Fibroblast of skin of left biceps (primary cell): ENCODE results near the gene IGF2BP1.
"Not testable (repeated sequence)": the region's sequence is repeated elsewhere in the genome, so short reads cannot be mapped to it uniquely, and the experiment has no call there.

Source experiments
- DNase-seq, 2 experiments: peaks; one replicate each; pipeline ENCODE4 v3.0.0-alpha.2; 2013; ENCODE audit warnings: low read depth in 2 of 2

Gene IGF2BP1

DNA sequence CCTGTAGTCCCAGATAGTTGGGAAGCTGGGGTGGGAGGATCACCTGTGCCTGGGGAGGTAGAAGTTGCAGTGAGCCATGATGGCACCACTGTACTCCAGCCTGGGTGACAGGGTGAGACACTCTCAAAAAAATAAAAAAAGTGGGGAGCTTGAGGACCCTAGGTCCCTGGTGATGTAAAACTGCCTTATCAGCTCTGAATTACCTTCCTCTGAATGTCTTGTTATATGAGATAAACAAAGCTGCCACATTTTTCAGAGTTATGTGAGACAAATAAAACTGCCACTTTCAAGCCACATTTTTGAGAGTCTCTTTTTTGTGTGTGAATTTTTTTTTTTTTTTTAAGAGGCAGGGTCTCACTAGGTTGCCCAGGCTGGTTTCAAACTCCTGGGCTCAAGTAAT, 103.4 kb downstream of the IGF2BP1 start:
- no peak for DNase-seq

DNA sequence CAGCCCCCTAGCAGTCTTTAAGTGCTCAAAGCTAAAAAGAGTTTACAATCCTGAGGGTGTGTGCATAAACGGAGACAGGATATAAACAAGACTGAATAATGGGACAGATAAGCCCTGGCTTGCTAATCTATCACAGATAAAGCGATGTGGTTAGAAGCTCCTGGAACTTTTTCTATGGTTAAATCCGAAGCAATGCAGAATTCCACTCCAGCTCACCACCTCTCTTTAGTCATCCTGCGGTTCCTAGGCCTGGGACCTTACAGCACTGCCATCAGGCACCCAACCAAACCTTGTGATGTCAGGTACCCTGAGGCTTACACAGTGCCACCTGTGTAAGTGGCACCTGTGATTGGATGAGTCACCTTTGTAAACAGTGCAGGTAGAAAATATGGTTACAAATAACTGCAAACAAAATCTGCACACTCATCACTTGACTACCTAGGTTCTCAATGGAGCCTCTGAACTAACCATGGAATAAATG, 103.9 kb downstream of the IGF2BP1 start:
- DNase-seq = no peak

DNA sequence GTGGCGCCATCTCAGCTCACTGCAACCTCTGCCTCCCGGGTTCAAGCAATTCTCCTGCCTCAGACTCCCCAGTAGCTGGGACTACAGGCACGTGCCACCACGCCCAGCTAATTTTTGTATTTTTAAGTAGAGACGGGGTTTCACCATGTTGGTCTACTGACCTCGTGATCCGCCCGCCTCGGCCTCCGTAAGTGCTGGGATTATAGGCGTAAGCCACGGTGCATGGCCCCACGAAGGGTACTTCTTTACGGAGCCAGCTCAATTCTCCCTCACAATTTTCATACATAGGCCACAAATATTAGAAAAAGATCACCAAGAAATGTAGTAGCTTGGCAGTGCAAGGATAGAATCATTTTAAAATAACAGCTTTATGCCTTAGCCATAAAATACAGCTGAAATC, 106.2 kb downstream of the IGF2BP1 start:
- DNase-seq = not testable (repeated sequence)

DNA sequence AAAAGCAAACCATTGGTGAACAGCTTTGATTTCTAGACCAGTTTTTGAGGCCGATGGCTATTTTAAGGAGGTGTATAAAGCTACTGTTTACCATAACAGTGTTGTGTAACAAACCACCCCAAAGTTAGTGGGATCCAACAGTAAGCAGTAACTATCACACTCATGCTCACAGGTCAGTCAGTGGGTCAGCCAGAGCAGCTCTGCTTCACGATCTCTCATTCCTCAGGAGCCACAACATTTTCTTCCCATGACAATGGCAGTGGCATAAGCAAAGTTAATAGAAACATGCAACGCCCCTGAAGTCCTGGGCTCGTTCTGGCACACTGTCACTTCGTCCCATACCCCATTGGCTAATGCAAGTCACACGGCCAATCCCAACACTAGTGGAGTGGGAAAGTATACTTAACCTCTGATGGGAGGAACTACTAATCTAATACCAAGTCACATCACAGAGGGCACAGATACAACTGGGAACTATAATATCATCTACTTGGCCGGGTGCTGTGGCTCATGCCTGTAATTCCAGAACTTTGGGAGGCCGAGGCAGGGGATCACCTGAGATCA, 107.4 kb downstream of the IGF2BP1 start:
- no peak for DNase-seq
